GM19238 (cell line): ENCODE results near the gene GBP6.
"Not testable (repeated sequence)": the region's sequence is repeated elsewhere in the genome, so short reads cannot be mapped to it uniquely, and the experiment has no call there.

Experiments used
- DNase-seq: peaks from one replicate; pipeline ENCODE4 v3.0.0; 2011; ENCODE audit warnings: low spot score; ENCODE audit not compliant: insufficient read length

The GBP6 gene

DNA sequence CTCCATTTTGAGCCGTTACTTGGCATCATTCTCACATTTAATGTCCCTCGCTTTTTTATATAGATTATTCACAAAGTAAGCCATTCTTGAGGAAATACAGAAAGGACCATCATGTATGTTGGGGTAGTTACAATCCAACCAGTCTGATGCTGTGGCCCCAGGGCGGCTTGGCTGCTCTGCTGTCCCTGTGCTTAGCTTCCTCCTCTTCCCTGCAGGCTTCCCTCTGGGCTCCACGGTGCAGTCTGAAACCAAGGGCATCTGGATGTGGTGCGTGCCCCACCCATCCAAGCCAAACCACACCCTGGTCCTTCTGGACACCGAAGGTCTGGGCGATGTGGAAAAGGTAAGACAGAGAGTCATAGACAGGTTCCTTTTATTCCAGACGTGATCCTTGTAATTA, 5.5 kb downstream of the GBP6 start:
- DNase-seq, result no peak

DNA sequence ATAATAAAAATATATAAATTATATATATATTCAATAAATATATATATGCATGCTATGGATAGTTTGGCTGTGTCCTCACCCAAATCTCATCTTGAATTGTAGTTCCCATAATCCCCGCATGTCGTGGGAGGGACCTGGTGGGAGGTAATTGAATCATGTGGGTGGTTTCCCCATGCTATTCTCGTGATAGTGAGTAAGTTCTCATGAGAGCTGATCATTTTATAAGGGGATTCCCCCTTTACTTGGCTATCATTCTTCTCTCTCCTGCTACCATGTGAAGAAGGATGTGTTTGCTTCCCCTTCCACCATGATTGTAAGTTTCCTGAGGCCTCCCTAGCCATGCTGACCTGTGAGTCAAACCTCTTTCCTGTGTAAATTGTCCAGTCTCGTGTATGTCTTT, 10.0 kb downstream of the GBP6 start:
- DNase-seq, result not testable (repeated sequence)

DNA sequence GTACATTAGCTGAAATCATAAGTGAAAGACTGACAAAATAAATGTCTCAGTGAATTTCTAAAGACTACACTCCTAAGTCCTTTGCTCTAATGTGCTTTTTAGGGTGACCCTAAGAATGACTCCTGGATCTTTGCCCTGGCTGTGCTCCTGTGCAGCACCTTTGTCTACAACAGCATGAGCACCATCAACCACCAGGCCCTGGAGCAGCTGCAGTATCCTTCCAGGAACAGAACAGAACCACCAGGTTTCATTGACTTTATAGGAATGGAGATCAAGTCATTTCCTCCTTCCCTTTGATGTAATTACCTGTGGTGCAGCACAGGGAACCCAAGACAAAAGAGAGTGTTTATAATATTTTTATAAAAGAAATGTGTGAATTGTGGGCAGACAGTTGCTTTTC, 14.1 kb downstream of the GBP6 start:
- no peak for DNase-seq

DNA sequence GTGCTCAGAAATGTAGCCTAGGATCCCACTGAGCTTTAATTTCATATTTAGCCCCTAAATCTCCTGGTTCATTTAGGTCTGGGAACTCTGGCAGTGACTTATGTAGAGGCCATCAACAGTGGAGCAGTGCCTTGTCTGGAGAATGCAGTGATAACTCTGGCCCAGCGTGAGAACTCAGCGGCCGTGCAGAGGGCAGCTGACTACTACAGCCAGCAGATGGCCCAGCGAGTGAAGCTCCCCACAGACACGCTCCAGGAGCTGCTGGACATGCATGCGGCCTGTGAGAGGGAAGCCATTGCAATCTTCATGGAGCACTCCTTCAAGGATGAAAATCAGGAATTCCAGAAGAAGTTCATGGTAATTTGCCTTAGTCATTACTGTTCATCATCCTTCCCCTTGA, 17.8 kb downstream of the GBP6 start:
- no peak for DNase-seq

DNA sequence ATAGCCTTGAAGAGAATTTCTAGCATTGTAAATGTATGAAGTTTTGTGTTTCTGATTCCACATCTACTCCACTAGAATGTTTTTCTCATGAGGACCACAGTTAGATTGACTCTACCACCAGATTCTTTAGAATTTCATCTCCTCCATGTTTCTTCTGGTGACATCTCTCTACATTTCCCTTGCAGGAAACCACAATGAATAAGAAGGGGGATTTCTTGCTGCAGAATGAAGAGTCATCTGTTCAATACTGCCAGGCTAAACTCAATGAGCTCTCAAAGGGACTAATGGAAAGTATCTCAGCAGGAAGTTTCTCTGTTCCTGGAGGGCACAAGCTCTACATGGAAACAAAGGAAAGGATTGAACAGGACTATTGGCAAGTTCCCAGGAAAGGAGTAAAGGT, 18.6 kb downstream of the GBP6 start:
- DNase-seq, result no peak

DNA sequence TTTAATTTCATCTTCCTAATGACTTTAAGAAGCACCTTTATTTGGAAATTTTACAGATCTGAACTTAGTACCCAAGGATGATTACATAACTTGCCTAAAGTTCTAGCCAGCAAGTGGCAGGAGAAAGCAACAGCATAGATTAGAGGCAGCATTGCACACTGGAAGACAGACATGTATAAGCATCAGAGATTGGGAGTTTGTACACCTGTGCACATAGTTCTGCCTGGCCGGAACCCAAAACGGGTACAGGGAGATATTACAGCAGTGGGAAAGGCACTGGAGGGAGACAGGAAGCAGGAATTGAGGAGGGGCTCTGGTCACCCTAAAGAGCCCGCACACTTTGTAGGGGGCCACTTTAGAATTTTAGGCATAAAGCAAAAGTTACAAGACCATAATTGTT, 19.3 kb downstream of the GBP6 start:
- DNase-seq, result no peak

DNA sequence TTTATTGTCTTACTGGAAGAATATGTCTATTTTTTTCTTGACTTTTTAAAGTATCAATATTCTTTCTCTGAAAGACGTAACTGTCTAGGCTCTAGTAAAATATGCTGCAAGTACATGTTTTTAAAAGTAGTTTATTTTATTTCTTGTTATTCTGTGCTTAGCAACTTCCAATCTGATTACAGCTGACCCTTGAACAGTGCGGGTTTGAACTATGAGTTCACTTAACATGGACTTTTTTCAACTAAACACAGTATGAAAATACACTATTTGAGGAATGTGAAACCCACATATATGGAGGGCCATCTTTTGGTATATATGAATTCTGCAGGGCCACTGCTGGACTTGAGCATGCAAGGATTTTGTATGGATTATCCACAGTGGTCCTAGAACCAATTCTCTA, 26.8 kb downstream of the GBP6 start:
- DNase-seq, result no peak

DNA sequence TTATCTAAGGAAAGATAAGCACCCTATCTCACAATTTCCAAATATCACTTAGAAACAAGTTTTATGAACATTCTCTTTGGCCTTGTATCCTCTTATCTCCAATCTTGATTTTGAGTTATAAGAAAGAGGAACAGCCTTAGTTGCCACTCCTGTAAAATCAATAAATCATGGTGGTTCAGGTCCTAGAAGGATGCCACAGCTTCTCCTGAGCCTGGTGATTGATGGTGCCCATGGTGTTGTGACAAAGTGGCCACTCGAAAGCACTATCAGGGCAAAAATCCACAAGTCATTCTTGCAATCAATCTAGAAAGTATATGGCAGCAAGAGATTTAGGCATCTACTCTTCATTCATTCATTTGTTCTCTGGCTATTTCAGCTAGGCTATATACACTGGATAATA, 27.8 kb downstream of the GBP6 start:
- DNase-seq, result no peak

DNA sequence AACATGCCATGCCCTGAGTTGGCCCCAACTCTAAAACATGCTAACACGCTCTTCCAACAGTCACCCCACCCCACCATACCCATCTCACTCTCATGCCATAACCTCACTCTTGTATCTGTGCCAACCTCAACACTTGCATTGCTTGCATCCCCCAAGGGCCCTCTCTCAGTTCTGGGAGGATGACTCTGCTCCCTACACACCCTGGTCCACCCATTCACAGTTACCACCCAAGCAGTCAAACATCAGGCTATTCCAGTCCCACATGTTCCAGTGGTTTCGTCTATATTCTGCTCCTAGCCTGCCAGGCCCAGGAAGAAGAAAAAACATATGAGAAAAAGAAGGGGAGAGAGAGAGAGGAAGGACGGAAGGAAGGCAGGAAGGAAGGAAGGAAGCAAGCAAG, 31.0 kb downstream of the GBP6 start:
- no peak for DNase-seq

DNA sequence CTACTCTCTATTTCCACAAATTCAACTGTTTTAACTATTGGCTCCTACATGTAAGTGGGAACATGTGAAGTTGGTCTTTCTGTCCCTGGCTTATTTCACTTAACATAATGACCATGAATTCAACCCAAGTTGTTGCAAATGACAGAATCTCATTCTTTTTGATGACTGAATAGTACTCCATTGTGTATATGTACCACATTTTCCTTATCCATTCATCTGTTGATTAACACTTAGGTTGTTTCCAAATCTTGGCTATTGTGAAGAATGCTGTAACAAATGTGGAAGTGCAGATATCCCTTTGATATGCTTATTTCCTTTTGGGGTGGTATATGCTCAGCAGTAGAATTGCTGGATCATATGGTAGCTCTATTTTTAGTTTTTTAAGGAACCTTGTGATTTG, 33.0 kb downstream of the GBP6 start:
- DNase-seq, result no peak

DNA sequence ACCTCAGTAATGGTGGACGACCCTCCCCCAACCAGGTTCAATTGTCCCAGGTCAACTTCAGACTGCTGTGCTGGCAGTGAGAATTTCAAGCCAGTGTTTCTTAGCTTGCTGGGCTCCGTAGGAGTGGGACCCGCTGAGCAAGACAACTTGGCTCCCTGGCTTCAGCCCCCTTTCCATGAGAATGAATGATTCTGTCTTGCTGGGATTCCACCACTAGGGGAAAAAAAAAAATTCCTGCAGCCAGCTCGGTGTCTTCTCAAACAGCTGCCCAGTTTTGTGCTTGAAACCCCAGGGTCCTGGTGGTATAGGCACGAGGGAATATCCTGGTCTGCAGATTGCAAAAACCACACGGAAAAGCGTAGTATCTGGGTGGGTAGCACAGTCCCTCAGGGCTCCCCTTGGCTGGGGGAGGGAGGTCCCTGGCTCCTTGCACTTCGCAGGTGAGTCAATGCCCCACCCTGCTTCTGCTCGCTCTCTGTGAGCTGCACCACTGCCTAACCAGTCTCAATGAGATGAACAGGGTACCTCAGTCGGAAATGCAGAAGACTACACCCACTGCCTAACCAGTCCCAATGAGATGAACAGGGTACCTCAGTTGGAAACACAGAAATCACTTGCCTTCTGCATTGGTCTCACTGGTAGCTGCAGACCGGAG, 41.5 kb downstream of the GBP6 start:
- DNase-seq, result no peak

DNA sequence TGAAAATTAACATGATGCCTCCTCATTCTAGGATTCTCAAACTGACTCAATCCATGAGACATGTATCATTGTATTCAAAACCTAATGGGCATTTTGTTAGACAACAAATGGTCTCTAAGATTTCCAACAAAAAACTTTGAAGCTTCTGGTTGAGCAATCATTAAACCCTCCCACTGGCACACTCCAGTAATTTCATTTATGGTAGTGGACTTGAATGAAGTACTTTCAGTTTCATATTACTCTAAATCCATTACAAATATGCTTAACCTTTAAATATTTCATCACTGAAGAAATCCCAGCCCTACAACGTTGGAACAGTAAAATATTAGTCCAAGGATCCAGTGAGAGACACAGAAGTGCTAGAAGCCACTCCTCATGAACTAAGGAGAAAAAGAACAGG, 43.5 kb downstream of the GBP6 start:
- DNase-seq, result no peak

DNA sequence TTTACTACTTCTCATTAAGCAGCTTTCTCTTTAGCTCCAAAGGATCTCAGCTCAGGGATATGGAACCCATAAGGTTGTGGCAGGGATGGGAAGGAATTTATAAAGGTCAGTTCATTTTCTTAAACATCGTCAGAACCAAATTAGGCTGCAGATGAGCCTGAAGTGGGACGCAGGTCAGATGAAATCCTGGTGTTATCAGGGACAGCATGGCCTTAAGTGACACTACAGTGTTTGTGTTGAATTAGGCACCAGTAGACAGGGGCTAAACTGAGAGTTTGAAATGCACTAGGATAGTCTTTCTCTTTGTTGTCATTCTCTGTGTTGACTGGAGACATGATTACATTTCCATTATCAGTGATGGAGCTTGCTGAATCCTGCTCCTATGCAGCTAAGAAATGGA, 43.9 kb downstream of the GBP6 start:
- not testable (repeated sequence) for DNase-seq

DNA sequence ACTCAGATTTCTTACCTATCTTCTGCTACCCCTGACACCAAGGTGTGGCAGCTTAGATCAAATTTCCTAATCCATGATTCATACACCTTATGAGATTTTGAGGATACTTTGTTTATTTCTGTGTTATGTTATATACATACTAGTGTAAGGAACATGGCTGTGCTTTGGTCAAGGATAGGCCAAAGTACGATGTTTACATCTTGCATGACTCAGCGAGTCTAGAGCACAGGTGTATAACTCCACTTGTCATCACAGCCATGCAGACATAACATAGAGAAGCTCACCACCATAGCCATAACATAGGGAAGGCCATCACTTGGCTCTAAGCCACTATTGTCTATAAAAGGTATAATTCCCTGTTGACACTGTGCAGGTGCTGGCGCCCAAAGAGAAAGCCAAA, 61.2 kb downstream of the GBP6 start:
- no peak for DNase-seq

DNA sequence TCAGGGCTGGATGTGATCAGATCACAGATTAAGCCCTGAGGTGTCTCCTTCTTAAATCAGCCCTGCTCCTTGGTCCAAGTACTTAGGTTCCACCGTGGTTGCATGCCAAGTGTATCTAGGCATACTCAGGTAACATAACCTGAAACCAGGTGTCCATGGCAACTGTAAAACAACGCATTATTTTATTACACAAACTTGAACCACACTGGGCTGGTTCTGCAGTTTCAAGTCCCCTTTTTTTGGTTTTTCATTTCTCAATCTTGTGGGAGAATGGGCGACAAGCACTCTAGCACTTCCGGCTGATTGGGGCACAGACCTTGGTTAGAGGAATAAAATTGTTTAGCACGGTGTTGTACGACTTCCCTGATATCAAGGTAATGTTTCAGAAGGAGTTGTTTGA, 65.2 kb downstream of the GBP6 start:
- no peak for DNase-seq

DNA sequence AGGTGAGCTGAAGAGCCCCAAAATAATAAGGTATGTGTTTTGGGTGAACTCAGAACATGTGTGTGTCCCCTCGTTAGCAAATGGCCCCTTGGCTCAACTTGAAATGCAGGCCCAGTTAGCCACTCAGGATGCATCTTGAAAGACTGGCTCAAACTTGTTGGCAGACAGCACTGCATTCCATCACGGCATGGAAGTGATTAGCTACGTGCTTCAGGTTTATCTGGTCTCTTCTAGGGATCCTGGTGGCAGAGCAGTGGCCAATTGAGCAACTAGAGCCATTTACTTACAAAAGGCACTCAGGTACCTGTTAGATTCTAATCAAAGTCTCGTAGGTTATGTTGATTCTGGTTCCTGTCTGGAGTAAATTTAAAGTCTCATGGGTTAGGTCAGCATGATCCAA, 65.8 kb downstream of the GBP6 start:
- not testable (repeated sequence) for DNase-seq

DNA sequence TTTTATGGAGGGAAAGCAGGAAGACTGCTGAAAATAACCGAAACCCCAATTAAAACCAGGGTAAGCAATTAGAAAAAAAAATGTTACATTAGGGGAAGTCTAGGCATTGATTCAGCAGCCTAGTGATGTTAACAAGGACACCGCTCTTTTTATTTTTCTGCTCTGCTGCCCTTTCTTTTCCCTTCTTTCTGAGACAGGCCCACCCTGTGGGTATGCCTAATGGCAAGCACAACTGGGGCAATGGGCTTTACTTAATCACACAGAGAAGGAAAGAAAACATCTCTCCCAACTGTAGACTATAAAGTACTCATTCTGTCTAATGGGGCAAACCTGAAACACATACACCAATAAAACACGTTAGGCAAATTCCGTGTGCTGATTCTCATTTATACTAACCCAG, 69.6 kb downstream of the GBP6 start:
- DNase-seq, result no peak

DNA sequence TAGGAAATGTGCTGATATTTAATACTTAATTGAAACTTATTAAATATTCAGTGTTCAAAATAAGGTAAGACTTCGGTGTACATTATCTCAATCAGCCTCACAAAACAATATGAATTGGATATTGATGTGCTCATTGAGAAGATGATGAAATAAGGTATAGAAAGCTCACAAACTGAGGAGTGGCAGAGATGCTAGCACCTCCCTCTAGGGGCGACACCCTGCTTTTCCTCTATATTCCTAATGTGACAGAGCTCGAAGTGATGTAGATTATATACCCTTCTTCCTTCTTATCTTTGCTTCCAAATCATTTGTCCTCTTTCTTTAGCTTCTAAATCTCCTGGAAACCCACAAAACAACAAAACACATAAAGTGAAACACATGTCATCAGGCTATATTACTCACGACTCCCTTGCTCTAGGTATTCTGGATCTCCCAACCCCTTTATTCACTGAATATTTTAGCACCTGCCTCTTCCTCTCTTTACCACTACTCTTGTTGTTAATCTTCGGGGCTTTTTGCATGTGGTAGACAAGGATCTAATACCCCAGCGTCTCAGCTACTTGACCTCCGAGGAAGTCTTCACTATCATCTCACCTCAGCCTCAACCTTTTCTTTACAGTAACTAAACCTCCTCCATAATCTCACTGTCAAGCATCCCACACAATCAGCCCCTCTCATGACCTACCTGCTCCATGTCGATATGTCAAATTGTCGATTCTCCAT, 70.4 kb downstream of the GBP6 start:
- not testable (repeated sequence) for DNase-seq
